Transverse colon (tissue), 4 donors: ENCODE results near the gene GALNT2. TPM values are rescaled to one million over a fixed set of nuclear protein-coding genes. Genes with fewer than 3 reads are reported as not detected.

ENCODE experiments used
- DNase-seq: peaks from one replicate; pipeline ENCODE4 v3.0.0-alpha.2; 2019
- H3K27ac ChIP-seq, 4 donors: fragments of 200-600 bp; sonication (generic); 2 replicates each; pipeline ENCODE4 v1.5.1; 2016 to 2018; ENCODE audit warnings: inconsistent platforms in 4 of 4
- H3K27me3 ChIP-seq: fragments of 200-600 bp; sonication (generic); 2 replicates; pipeline ENCODE4 v1.5.1; 2017; ENCODE audit warnings: inconsistent platforms
- H3K36me3 ChIP-seq, 4 donors: fragments of 200-600 bp; sonication (generic); 2 replicates each; pipeline ENCODE4 v1.5.1; 2017 to 2019; ENCODE audit warnings: inconsistent platforms in 4 of 4
- H3K4me1 ChIP-seq, 4 donors: fragments of 200-600 bp; sonication (generic); 2 replicates each; pipeline ENCODE4 v1.5.1; 2017 to 2020; ENCODE audit warnings: inconsistent platforms in 4 of 4
- H3K4me3 ChIP-seq, 4 donors: fragments of 200-600 bp; sonication (generic); 1 replicate in 1 of 4; 2 replicates in 3 of 4; pipeline versions ENCODE4 v1.5.1 to v1.6.1; 2017 to 2019; ENCODE audit warnings: inconsistent platforms in 4 of 4
- H3K9me3 ChIP-seq, 2 donors: fragments of 200-600 bp; sonication (generic); 2 replicates each; pipeline ENCODE4 v1.5.1; 2017 to 2019; ENCODE audit warnings: inconsistent platforms in 2 of 2
- EP300 ChIP-seq: sonication (generic); formaldehyde crosslinking; IDR thresholded peaks from one replicate; pipeline ENCODE4 v1.6.1; 2017; ENCODE audit warnings: antibody characterized with exemption, low read depth
- POLR2A ChIP-seq: fragments of 450-650 bp; IDR thresholded peaks from one replicate; pipeline ENCODE4 v1.6.1; 2016; ENCODE audit warnings: antibody characterized with exemption, mild to moderate bottlenecking, moderate library complexity
- POLR2AphosphoS5 ChIP-seq, 3 donors: sonication (generic); formaldehyde crosslinking; IDR thresholded peaks; one replicate each; pipeline ENCODE4 v1.6.1; 2016; ENCODE audit warnings: antibody characterized with exemption in 3 of 3
- WGBS, 2 donors: methylation state at CpG; one replicate each; pipeline ENCODE4 v1.1.5; 2018; ENCODE audit warnings: low coverage in 1 of 2; 5-methylcytosine and 5-hydroxymethylcytosine counted together
- in situ Hi-C, 4 donors: fragments of 200-750 bp; cut with MboI; loops; one replicate each; pipeline versions ENCODE4 v1.15.0 to v1.15.1; 2017; ENCODE audit warnings: low sequenced_read_pairs in 3 of 4, low pct_ligation_motif_present in 1 of 4, low pct_unique_long_range_greater_than_20kb in 1 of 4
- intact Hi-C: fragments of 100-400 bp; cut with DNase I; formaldehyde crosslinking; loops from one replicate; pipeline ENCODE4 v1.15.1; 2023; ENCODE audit warnings: low total_unique reads
- total RNA-seq, 4 donors: library from RNA; depleted of rRNA; stranded (reverse); fragments of >200 nt; gene quantifications; one replicate each; pipeline ENCODE4 v1.1.0, GENCODE V29; 2016
- TF ChIP-seq, protein P1 (sequence below), 5 experiments: fragments of 200-600 bp in 3 of 5; fragments of 450-650 bp in 2 of 5; sonication (generic) in 3 of 5; IDR thresholded peaks; 1 replicate in 2 of 5; 2 replicates in 3 of 5; pipeline ENCODE4 v1.5.1; 2016 to 2017; ENCODE audit warnings: antibody characterized with exemption in 5 of 5, inconsistent platforms in 3 of 5, mild to moderate bottlenecking in 2 of 5, moderate library complexity in 1 of 5

The GALNT2 gene
- total RNA-seq, 4 donors from 2014 or later: 16.5 to 48.8 (median 36.8) TPM

DNA sequence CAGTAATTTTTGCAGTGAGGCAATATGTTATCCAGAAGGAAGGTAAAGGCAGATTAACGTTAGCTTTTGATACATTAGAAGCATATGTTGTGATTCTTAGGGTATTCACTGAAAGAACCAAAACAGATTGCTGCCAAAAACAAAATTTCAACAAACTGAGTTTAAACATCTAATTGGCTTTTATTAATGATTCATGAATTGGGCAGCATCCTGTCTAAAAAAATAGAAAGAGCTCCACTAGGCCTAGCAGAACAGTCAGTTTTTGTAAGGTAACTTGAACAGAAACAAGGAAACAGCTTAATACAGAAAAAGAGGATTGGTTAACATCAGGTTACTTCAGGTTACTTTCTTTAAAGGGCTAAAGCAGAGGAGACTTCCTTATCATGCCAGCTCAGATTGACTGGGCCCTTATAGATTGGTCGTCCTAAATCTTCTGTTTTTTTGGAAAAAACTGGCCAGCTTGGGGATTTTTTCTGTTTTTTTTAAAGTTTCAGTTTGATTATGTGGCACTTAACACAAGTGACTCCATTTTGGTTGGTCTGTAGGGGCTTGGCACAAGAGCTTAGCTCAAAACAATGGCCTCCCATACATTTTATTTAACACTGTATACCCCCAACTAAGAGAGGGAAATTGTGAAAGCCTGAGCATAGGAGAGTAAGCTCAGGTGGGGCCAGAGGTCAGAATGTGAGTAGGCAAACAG lies 36.8 kb upstream of the GALNT2 start:
- 81 to 86% methylated on average over 2 of the region's 2 CpGs for WGBS, 2 donors
- Histone ChIP-seq H3K4me3 (no peak overlapping the region), H3K36me3 (no peaks in the 10 kb centered on the region), H3K27me3 (no peaks in the 10 kb centered on the region), H3K9me3 (no peaks in the 10 kb centered on the region), H3K4me1 (no peaks in the 10 kb centered on the region), H3K27ac (no peak overlapping the region)
- TF ChIP-seq POLR2A: no peak
- TF ChIP-seq, protein P1, sequence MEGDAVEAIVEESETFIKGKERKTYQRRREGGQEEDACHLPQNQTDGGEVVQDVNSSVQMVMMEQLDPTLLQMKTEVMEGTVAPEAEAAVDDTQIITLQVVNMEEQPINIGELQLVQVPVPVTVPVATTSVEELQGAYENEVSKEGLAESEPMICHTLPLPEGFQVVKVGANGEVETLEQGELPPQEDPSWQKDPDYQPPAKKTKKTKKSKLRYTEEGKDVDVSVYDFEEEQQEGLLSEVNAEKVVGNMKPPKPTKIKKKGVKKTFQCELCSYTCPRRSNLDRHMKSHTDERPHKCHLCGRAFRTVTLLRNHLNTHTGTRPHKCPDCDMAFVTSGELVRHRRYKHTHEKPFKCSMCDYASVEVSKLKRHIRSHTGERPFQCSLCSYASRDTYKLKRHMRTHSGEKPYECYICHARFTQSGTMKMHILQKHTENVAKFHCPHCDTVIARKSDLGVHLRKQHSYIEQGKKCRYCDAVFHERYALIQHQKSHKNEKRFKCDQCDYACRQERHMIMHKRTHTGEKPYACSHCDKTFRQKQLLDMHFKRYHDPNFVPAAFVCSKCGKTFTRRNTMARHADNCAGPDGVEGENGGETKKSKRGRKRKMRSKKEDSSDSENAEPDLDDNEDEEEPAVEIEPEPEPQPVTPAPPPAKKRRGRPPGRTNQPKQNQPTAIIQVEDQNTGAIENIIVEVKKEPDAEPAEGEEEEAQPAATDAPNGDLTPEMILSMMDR (IDR thresholded peaks at IDR 0.05): no peak
- no peak for TF ChIP-seq EP300
- TF ChIP-seq POLR2AphosphoS5 (IDR thresholded peaks at IDR 0.05): no peak
- intact Hi-C loops (no loop called here), in situ Hi-C loops (no loop called here)
- no peak for DNase-seq

DNA sequence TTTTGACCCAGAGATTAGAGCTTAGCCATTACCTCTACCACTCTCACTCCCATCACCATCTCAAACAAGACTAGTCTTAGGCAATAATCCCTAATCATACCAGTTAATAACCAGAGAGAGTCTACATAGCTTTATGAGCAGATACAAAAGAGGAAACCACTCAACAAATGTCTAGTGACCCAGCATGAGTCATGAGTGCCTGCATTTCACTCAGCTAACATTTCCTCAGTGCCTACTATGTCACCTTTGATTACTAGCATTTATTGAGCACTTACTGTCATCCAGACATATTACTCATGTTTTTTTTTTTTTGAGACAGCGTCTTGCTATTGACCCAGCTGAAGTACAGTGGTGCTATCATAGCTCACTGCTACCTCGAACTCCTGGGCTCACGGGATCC lies 35.9 kb upstream of the GALNT2 start:
- no peak overlapping the region for H3K4me3 ChIP-seq
- H3K27me3 ChIP-seq: no peaks in the 10 kb centered on the region
- TF ChIP-seq EP300 (no peak), POLR2AphosphoS5 (IDR thresholded peaks at IDR 0.05) (no peak), POLR2A (no peak)
- TF ChIP-seq, protein P1 (IDR thresholded peaks at IDR 0.05): no peak
- 75 to 84% methylated on average over 3 of the region's 3 CpGs for WGBS, 2 donors
- DNase-seq: no peak
- intact Hi-C loops: no loop called here
- in situ Hi-C loops: no loop called here
- H3K4me1 ChIP-seq: no peaks in the 10 kb centered on the region
- H3K36me3 ChIP-seq: no peaks in the 10 kb centered on the region
- no peak overlapping the region for H3K27ac ChIP-seq
- peaks cover 0 to 5% of the 10 kb centered on the region in 2 donors for H3K9me3 ChIP-seq

DNA sequence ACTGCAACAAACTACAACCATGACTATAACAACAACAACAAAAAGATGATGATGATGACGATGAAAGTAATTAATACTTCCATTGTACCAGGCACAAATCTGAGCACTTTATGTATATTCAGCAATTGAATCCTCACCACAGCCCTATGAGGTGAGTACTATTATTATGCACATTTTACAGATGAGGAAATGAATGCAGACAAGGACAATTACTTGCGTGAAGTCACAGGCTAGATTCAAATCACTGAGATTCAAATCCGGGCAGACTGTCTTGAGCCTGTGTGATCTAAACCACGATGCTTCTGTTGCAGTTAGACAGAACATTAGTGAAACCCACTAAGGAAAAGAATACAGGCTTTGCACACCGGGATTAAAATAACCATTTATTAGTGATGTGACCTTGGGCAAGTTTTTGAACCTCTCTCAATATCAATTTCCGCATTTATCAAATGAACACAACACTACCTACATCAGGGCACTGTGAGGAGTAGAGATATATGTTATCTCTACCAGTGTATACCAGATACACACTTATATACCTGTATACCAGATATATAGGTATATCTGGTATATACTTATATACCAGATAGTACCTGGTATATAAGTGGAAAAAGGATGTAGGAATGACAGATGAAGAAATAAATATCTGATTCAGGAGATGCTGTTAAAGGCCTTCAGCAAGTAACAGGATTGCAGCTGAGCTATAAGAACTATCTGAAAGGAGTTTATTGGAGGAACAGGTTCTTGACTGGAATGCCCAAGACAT lies 34.3 kb upstream of the GALNT2 start:
- no peaks in the 10 kb centered on the region for H3K36me3 ChIP-seq
- DNase-seq: no peak
- H3K4me3 ChIP-seq: no peak overlapping the region
- in situ Hi-C loops: no loop called here
- WGBS, 2 donors: 89 to 91% methylated on average over 5 to 6 of the region's 6 CpGs
- intact Hi-C loops: no loop called here
- peaks cover 0 to 8% of the 10 kb centered on the region in 2 donors for H3K9me3 ChIP-seq
- H3K27me3 ChIP-seq: no peaks in the 10 kb centered on the region
- no peak overlapping the region for H3K27ac ChIP-seq
- no peaks in the 10 kb centered on the region for H3K4me1 ChIP-seq
- TF ChIP-seq, protein P1 (IDR thresholded peaks at IDR 0.05): no peak
- TF ChIP-seq POLR2AphosphoS5 (IDR thresholded peaks at IDR 0.05) (no peak), POLR2A (no peak), EP300 (no peak)

DNA sequence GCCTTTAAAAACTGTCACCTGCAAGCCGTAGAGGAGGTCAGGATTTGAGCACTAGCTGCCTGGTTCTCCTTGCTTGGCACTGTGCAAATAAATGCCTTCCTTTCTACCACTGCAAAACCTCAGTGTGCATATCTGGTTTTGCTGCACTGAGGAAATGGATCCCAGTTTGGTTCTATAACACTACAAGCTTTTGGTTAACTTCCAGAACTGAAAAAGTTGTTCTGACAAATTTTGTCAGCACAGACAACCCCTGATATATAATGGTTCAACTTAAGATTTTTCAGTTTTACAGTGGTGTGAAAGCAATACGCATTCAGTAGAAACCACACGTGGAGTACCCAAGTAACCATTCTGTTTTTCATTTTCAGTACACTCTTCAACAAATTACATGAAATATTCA lies 29.8 kb upstream of the GALNT2 start:
- intact Hi-C loops (no loop called here), in situ Hi-C loops (no loop called here)
- TF ChIP-seq, protein P1 (IDR thresholded peaks at IDR 0.05): no peak
- no peak for TF ChIP-seq POLR2A
- no peak for TF ChIP-seq EP300
- DNase-seq: no peak
- H3K4me1 ChIP-seq: no peaks in the 10 kb centered on the region
- no peaks in the 10 kb centered on the region for H3K36me3 ChIP-seq
- no peaks in the 10 kb centered on the region for H3K27me3 ChIP-seq
- 69 to 77% methylated on average over 3 of the region's 3 CpGs for whole genome bisulfite sequencing, 2 donors
- no peak overlapping the region for H3K27ac ChIP-seq
- peaks cover 0 to 8% of the 10 kb centered on the region in 2 donors for H3K9me3 ChIP-seq
- no peak overlapping the region for H3K4me3 ChIP-seq
